ENCODE results near the gene KDM3A.

- TF ChIP-seq CTCF (IDR thresholded peaks at IDR 0.05; ENCODE audit: poor library complexity, severe bottlenecking) (no peak), EZH2 (IDR thresholded peaks at IDR 0.05; ENCODE audit: borderline replicate concordance, insufficient read depth, low read length, poor library complexity, severe bottlenecking) (no peak), REST (IDR thresholded peaks at IDR 0.05; ENCODE audit: borderline replicate concordance) (no peak)
These were observed 40.9 kb upstream of the KDM3A start for GRCh38 chr2:86400321-86400720.
